HepG2 (cell line): Measurements from ENCODE around the gene GRIP2.

ENCODE experiments used
- EHMT2 ChIP-seq: fragments of 200-600 bp; sonication (generic); IDR thresholded peaks from 2 replicates; pipeline ENCODE4 v1.7.0; 2017; ENCODE audit warnings: antibody characterized with exemption, low read depth, low read length, borderline replicate concordance
- KAT2B ChIP-seq: fragments of 150-350 bp; IDR thresholded peaks from 2 replicates; pipeline ENCODE4 v1.6.1; 2014; ENCODE audit warnings: low read depth, low read length, borderline replicate concordance
- ZNF720 ChIP-seq: sonication (generic); formaldehyde crosslinking; IDR thresholded peaks from 2 replicates; pipeline ENCODE4 v1.4.0; 2020; ENCODE audit warnings: missing genetic modification reagents
- TF ChIP-seq, protein P1 (sequence below): sonication (generic); formaldehyde crosslinking; IDR thresholded peaks from 2 replicates; pipeline ENCODE4 v1.5.0; 2020; ENCODE audit warnings: mild to moderate bottlenecking, missing genetic modification reagents, moderate library complexity

DNA sequence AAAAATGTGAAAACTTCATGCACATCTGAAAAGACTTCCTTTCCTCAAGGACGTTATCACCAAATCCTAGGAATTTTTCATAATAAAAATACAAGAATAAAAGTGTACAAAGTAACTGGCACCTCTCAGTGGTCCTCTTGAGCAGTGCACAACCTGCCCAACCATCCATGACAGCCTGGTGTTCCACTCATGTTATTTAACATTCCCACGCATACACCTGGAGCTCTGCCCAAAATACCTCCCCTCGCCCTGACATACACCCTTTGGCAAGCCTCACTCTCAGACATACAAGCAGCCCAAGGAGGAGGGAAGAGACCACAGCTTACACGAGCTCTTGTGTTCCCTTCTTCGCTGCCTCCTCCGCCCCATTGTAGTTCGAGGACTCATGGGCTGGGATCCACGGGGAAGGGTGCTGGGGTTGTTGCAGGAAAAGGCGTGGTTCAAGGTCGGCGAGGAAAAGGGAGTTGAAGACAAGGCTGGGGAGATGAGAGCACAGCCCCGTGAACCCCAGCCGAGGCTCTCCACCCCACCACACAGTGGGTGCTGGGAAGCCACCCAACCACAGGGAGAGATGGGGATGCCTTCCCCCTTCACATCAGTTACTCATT is 23.3 kb downstream of the GRIP2 start:
- TF ChIP-seq ZNF720 = no peak
- no peak for TF ChIP-seq KAT2B
- TF ChIP-seq EHMT2 = no peak
- TF ChIP-seq, protein P1, sequence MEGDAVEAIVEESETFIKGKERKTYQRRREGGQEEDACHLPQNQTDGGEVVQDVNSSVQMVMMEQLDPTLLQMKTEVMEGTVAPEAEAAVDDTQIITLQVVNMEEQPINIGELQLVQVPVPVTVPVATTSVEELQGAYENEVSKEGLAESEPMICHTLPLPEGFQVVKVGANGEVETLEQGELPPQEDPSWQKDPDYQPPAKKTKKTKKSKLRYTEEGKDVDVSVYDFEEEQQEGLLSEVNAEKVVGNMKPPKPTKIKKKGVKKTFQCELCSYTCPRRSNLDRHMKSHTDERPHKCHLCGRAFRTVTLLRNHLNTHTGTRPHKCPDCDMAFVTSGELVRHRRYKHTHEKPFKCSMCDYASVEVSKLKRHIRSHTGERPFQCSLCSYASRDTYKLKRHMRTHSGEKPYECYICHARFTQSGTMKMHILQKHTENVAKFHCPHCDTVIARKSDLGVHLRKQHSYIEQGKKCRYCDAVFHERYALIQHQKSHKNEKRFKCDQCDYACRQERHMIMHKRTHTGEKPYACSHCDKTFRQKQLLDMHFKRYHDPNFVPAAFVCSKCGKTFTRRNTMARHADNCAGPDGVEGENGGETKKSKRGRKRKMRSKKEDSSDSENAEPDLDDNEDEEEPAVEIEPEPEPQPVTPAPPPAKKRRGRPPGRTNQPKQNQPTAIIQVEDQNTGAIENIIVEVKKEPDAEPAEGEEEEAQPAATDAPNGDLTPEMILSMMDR (CRISPR knock-in tag) = no peak
